ENCODE measurements around the gene SYF2. TPM values are rescaled to one million over a fixed set of nuclear protein-coding genes. Genes with fewer than 3 reads are reported as not detected.
A peak's percentile ranks its signal among the peaks of the same experiment; 100 is the strongest.

Gene SYF2
- total and polyA plus RNA-seq, 2 donors, result 86.6 to 150 TPM

GRCh38 chr1:25247829-25248754 is 15.8 kb upstream of the SYF2 start:
- WGBS, result 26% methylated on average over 30 of the region's 30 CpGs
- H3K27ac ChIP-seq (ENCODE audit: low read depth in 1 of 2, low read length in 1 of 2), result peak overlapping the region; percentile 71 to 76
- H3K4me3 ChIP-seq (ENCODE audit: low read length in 2 of 2), result peak overlapping the region; percentile 83 to 100
- peaks cover 13 to 16% of the 10 kb centered on the region in 2 donors for H3K4me1 ChIP-seq (ENCODE audit: control insufficient read depth in 2 of 2, insufficient read depth in 2 of 2, low read length in 2 of 2)
- H3K27me3 ChIP-seq (ENCODE audit: control insufficient read depth in 2 of 2, insufficient read depth in 1 of 2, low read length in 1 of 2), result no peaks in the 10 kb centered on the region
- peaks cover 0 to 3% of the 10 kb centered on the region in 2 donors for H3K9me3 ChIP-seq (ENCODE audit: control insufficient read depth in 2 of 2, insufficient read depth in 1 of 2, low read length in 1 of 2)
- peak in 1 of 9 donors; percentile 16 for DNase-seq (ENCODE audit: low read depth in 6 of 9, low spot score in 9 of 9)
- H3K36me3 ChIP-seq (ENCODE audit: control insufficient read depth in 2 of 2, insufficient read depth in 2 of 2, low read length in 1 of 2), result peaks cover 10 to 30% of the 10 kb centered on the region in 2 donors

DNA sequence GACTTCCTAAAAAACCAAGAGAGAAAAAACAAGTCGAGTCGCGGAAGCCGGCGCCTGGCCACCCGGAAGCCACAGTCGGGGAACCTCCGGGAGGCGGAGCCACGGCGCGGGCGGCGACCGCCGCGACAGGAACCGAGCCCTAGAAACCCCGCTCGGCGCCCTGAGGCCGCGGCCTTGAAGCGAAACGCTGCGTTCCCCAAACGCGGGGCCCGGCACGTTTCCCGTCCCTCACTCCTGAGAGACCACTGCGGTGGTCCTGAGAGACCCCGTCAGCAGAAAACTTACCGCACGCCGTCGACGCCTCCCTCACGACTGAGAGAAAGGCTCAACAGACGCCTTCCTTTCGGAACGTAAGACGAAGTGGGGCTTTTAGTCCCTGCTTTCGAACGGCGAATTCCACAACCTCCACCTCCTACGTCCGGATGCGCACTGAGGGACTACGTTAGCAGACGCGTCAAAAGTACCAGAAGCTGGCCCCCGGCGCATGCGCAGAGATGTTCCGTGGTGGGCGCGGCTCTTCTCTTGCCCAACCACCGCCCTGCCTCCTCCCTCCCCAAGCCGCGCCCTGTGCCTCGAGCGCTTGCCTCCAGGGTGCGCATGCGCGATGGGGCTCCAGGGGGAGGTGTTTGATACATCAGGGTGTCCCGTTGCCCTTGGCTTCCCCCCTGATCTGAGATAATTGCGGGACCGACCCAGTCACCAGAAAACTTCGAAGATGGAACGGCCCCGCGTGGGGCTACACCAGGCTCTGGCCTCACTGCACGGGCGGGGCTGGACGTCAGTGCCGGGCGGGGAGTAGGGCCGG is 14.9 kb upstream of the SYF2 start, which contains the start of gene RSRP1:
TSS of gene RSRP1 (minus strand) at position 431 of the 805 bp plus-strand sequence. CDS start 491 bp downstream, outside the sequence.
- Histone ChIP-seq H3K9me3 (ENCODE audit: control insufficient read depth in 2 of 2, insufficient read depth in 1 of 2, low read length in 1 of 2) (peaks cover 0 to 3% of the 10 kb centered on the region in 2 donors), H3K27me3 (ENCODE audit: control insufficient read depth in 2 of 2, insufficient read depth in 1 of 2, low read length in 1 of 2) (no peaks in the 10 kb centered on the region), H3K4me1 (ENCODE audit: control insufficient read depth in 2 of 2, insufficient read depth in 2 of 2, low read length in 2 of 2) (peaks cover 13 to 16% of the 10 kb centered on the region in 2 donors), H3K27ac (ENCODE audit: low read depth in 1 of 2, low read length in 1 of 2) (peak within 1 kb of the TSS; percentile 100), H3K36me3 (ENCODE audit: control insufficient read depth in 2 of 2, insufficient read depth in 2 of 2, low read length in 1 of 2) (peaks cover 14 to 39% of the 10 kb centered on the region in 2 donors), H3K4me3 (ENCODE audit: low read length in 2 of 2) (peak within 1 kb of the TSS; percentile 83 to 100)
- DNase-seq (ENCODE audit: low read depth in 6 of 9, low spot score in 9 of 9), result peak; percentile 93 to 100 (median 97)
- WGBS, result under 1% methylated on average over 79 of the region's 79 CpGs

GRCh38 chr1:25246600-25247023 is 14.3 kb upstream of the SYF2 start:
- under 1% methylated on average over 53 of the region's 53 CpGs for WGBS
- peaks cover 13 to 16% of the 10 kb centered on the region in 2 donors for H3K4me1 ChIP-seq (ENCODE audit: control insufficient read depth in 2 of 2, insufficient read depth in 2 of 2, low read length in 2 of 2)
- peak in 3 of 9 donors; percentile 15 to 21 (median 20) for DNase-seq (ENCODE audit: low read depth in 6 of 9, low spot score in 9 of 9)

GRCh38 chr1:25245809-25246599 is 13.7 kb upstream of the SYF2 start:
- H3K4me3 ChIP-seq (ENCODE audit: low read length in 2 of 2), result peak overlapping the region; percentile 83 to 100
- peaks cover 0 to 3% of the 10 kb centered on the region in 2 donors for H3K9me3 ChIP-seq (ENCODE audit: control insufficient read depth in 2 of 2, insufficient read depth in 1 of 2, low read length in 1 of 2)
- H3K36me3 ChIP-seq (ENCODE audit: control insufficient read depth in 2 of 2, insufficient read depth in 2 of 2, low read length in 1 of 2), result peaks cover 14 to 49% of the 10 kb centered on the region in 2 donors
- H3K27me3 ChIP-seq (ENCODE audit: control insufficient read depth in 2 of 2, insufficient read depth in 1 of 2, low read length in 1 of 2), result no peaks in the 10 kb centered on the region
- 32% methylated on average over 30 of the region's 30 CpGs for WGBS
- peaks cover 13 to 16% of the 10 kb centered on the region in 2 donors for H3K4me1 ChIP-seq (ENCODE audit: control insufficient read depth in 2 of 2, insufficient read depth in 2 of 2, low read length in 2 of 2)
- DNase-seq (ENCODE audit: low read depth in 6 of 9, low spot score in 9 of 9), result no peak
- peak overlapping the region; percentile 100 for H3K27ac ChIP-seq (ENCODE audit: low read depth in 1 of 2, low read length in 1 of 2)

More at GRCh38 chr1:25246600-25247023, 14.3 kb upstream of the SYF2 start:
- Histone ChIP-seq H3K9me3 (ENCODE audit: control insufficient read depth in 2 of 2, insufficient read depth in 1 of 2, low read length in 1 of 2) (peaks cover 0 to 3% of the 10 kb centered on the region in 2 donors), H3K4me3 (ENCODE audit: low read length in 2 of 2) (peak overlapping the region; percentile 83 to 100), H3K36me3 (ENCODE audit: control insufficient read depth in 2 of 2, insufficient read depth in 2 of 2, low read length in 1 of 2) (peaks cover 14 to 45% of the 10 kb centered on the region in 2 donors), H3K27me3 (ENCODE audit: control insufficient read depth in 2 of 2, insufficient read depth in 1 of 2, low read length in 1 of 2) (no peaks in the 10 kb centered on the region), H3K27ac (ENCODE audit: low read depth in 1 of 2, low read length in 1 of 2) (peak overlapping the region; percentile 100)

- H3K27me3 ChIP-seq (ENCODE audit: control insufficient read depth in 2 of 2, insufficient read depth in 1 of 2, low read length in 1 of 2), result no peaks in the 10 kb centered on the region
- peak overlapping the region; percentile 83 to 100 for H3K4me3 ChIP-seq (ENCODE audit: low read length in 2 of 2)
- H3K9me3 ChIP-seq (ENCODE audit: control insufficient read depth in 2 of 2, insufficient read depth in 1 of 2, low read length in 1 of 2), result peaks cover 0 to 3% of the 10 kb centered on the region in 2 donors
- 94% methylated on average over 5 of the region's 5 CpGs for WGBS
- H3K27ac ChIP-seq (ENCODE audit: low read depth in 1 of 2, low read length in 1 of 2), result no peak overlapping the region
- peaks cover 16 to 22% of the 10 kb centered on the region in 2 donors for H3K4me1 ChIP-seq (ENCODE audit: control insufficient read depth in 2 of 2, insufficient read depth in 2 of 2, low read length in 2 of 2)
- no peak for DNase-seq (ENCODE audit: low read depth in 6 of 9, low spot score in 9 of 9)
- H3K36me3 ChIP-seq (ENCODE audit: control insufficient read depth in 2 of 2, insufficient read depth in 2 of 2, low read length in 1 of 2), result peaks cover 14 to 54% of the 10 kb centered on the region in 2 donors
Observed at GRCh38 chr1:25245393-25245792, 13.1 kb upstream of the SYF2 start.

DNA sequence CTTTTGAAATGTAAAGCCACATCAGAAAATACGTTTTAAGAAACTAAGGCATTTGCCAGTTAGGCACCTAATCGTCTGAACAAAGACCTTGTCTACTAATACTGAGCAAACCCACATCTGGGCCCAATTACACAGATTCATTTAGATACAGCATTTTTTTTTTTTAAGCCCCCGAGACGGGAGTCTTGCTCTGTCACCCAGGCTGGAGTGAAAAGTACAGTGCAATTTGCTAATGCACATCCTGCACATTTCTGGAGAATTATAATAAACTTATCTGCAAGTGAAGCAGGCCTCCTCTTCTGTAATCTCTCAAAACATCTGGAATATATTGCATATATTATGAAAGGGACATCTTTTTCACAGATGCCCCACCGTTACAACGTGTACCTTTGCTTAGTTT is 11.6 kb upstream of the SYF2 start:
- no peak overlapping the region for H3K4me3 ChIP-seq (ENCODE audit: low read length in 2 of 2)

GRCh38 chr1:25239681-25240541 is 7.6 kb upstream of the SYF2 start:
- peaks cover 13 to 16% of the 10 kb centered on the region in 2 donors for H3K4me1 ChIP-seq (ENCODE audit: control insufficient read depth in 2 of 2, insufficient read depth in 2 of 2, low read length in 2 of 2)
- H3K9me3 ChIP-seq (ENCODE audit: control insufficient read depth in 2 of 2, insufficient read depth in 1 of 2, low read length in 1 of 2), result no peaks in the 10 kb centered on the region
- DNase-seq (ENCODE audit: low read depth in 6 of 9, low spot score in 9 of 9), result peak; percentile 50 to 87 (median 73)
- H3K27me3 ChIP-seq (ENCODE audit: control insufficient read depth in 2 of 2, insufficient read depth in 1 of 2, low read length in 1 of 2), result no peaks in the 10 kb centered on the region
- WGBS, result under 1% methylated on average over 41 of the region's 41 CpGs
- H3K27ac ChIP-seq (ENCODE audit: low read depth in 1 of 2, low read length in 1 of 2), result peak overlapping the region; percentile 94
- H3K4me3 ChIP-seq (ENCODE audit: low read length in 2 of 2), result peak overlapping the region; percentile 48 to 61
- H3K36me3 ChIP-seq (ENCODE audit: control insufficient read depth in 2 of 2, insufficient read depth in 2 of 2, low read length in 1 of 2), result peaks cover 11 to 41% of the 10 kb centered on the region in 2 donors

More for the DNA sequence above, 11.6 kb upstream of the SYF2 start:
- WGBS, result 90% methylated on average over 6 of the region's 6 CpGs
- peaks cover 19 to 32% of the 10 kb centered on the region in 2 donors for H3K4me1 ChIP-seq (ENCODE audit: control insufficient read depth in 2 of 2, insufficient read depth in 2 of 2, low read length in 2 of 2)
- H3K36me3 ChIP-seq (ENCODE audit: control insufficient read depth in 2 of 2, insufficient read depth in 2 of 2, low read length in 1 of 2), result peaks cover 14 to 54% of the 10 kb centered on the region in 2 donors
- DNase-seq (ENCODE audit: low read depth in 6 of 9, low spot score in 9 of 9), result no peak
- H3K27ac ChIP-seq (ENCODE audit: low read depth in 1 of 2, low read length in 1 of 2), result no peak overlapping the region
- H3K27me3 ChIP-seq (ENCODE audit: control insufficient read depth in 2 of 2, insufficient read depth in 1 of 2, low read length in 1 of 2), result no peaks in the 10 kb centered on the region
- H3K9me3 ChIP-seq (ENCODE audit: control insufficient read depth in 2 of 2, insufficient read depth in 1 of 2, low read length in 1 of 2), result peaks cover 0 to 3% of the 10 kb centered on the region in 2 donors

Data from thymus (tissue), 11 donors.